ENCODE data around the gene SLPI.

The SLPI gene

GRCh38 chr20:45211569-45212474 lies 42.5 kb downstream of the SLPI start:
- no peak for DNase-seq

- no peak for DNase-seq
Measured at GRCh38 chr20:45209924-45210323, 44.4 kb downstream of the SLPI start.

- DNase-seq: no peak
Measured at GRCh38 chr20:45206725-45207124, 47.6 kb downstream of the SLPI start, which contains the start of gene SEMG1. SEMG1 (plus strand) TSS chr20:45207033; CDS start chr20:45207054, 21 bp downstream.
